Measurements from ENCODE around the gene ZNF439. TPM values are rescaled to one million over a fixed set of nuclear protein-coding genes. Genes with fewer than 3 reads are reported as not detected.

Gene ZNF439
- total RNA-seq, 1 experiment from 2014 or later: 6.3 TPM

GRCh38 chr19:11807099-11807380 is 41.5 kb upstream of the ZNF439 start:
- intact Hi-C loops (cut with micrococcal nuclease; ENCODE audit: unreplicated experiment): no loop called here
- BruUV-seq (replicated peaks): no TSS peak
- no peak overlapping the region for H3K27ac ChIP-seq (ENCODE audit: low read length)
- no peaks in the 10 kb centered on the region for H3K27me3 ChIP-seq (ENCODE audit: control insufficient read depth, insufficient read depth, low read length)
- ChIA-PET CTCF (no interaction called here), POLR2A (no interaction called here)
- in situ Hi-C loops (cut with HindIII; ENCODE audit: low pct_unique_long_range_greater_than_20kb, low sequenced_read_pairs): no loop called here
- no peak for TF ChIP-seq CTCF (IDR thresholded peaks at IDR 0.05)
- no peak for TF ChIP-seq SIN3A (IDR thresholded peaks at IDR 0.05; ENCODE audit: borderline replicate concordance, insufficient read depth, low read depth, low read length)
- no peak overlapping the region for H3K4me3 ChIP-seq (ENCODE audit: low read depth in 2 of 2, low read length in 2 of 2)
- no peak for ATAC-seq
- no peaks in the 10 kb centered on the region for H3K4me1 ChIP-seq (ENCODE audit: control insufficient read depth, insufficient read depth, low read length)
- no peak for DNase-seq (ENCODE audit: low read depth, low spot score)
- peaks cover 16% of the 10 kb centered on the region; the same call in 1 of the 2 replicates for H3K9me3 ChIP-seq (ENCODE audit: control insufficient read depth, insufficient read depth, low read depth, low read length)
- no peaks in the 10 kb centered on the region for H3K36me3 ChIP-seq (ENCODE audit: control insufficient read depth, insufficient read depth, low read length)

GRCh38 chr19:11813703-11814028 is 34.9 kb upstream of the ZNF439 start:
- ChIA-PET CTCF (interaction anchor here (1.5 kb wide), 1 partner anchor 16 kb away, joined by 9 read pairs; the partner anchor contains the start of gene ZNF491), POLR2A (no interaction called here)
- H3K27ac ChIP-seq (ENCODE audit: low read length): peak overlapping the region; percentile 77
- peak; percentile 60 for ATAC-seq
- peaks cover 4% of the 10 kb centered on the region; the same call in 1 of the 2 replicates for H3K9me3 ChIP-seq (ENCODE audit: control insufficient read depth, insufficient read depth, low read depth, low read length)
- no TSS peak for BruUV-seq (replicated peaks)
- TF ChIP-seq SIN3A (IDR thresholded peaks at IDR 0.05; ENCODE audit: borderline replicate concordance, insufficient read depth, low read depth, low read length) (no peak), REST (IDR thresholded peaks at IDR 0.05; ENCODE audit: insufficient read depth in 1 of 2, low read depth in 2 of 2, low read length in 1 of 2) (no peak), POLR2AphosphoS5 (IDR thresholded peaks at IDR 0.05; ENCODE audit: low read depth, low read length) (no peak), TCF7L2 (IDR thresholded peaks at IDR 0.05; ENCODE audit: low read depth, low read length) (no peak), CTCF (IDR thresholded peaks at IDR 0.05) (no peak)
- 0 out of 2 replicates have a peak, but pooled peaks cover 3% of the 10 kb centered on the region for H3K4me1 ChIP-seq (ENCODE audit: control insufficient read depth, insufficient read depth, low read length)
- in situ Hi-C loops (cut with HindIII; ENCODE audit: low pct_unique_long_range_greater_than_20kb, low sequenced_read_pairs): no loop called here
- no peak for DNase-seq (ENCODE audit: low read depth, low spot score)
- H3K36me3 ChIP-seq (ENCODE audit: control insufficient read depth, insufficient read depth, low read length): no peaks in the 10 kb centered on the region; the same call in 1 of the 2 replicates
- no peaks in the 10 kb centered on the region for H3K27me3 ChIP-seq (ENCODE audit: control insufficient read depth, insufficient read depth, low read length)
- peak overlapping the region; percentile 82 to 86 for H3K4me3 ChIP-seq (ENCODE audit: low read depth in 2 of 2, low read length in 2 of 2)
- intact Hi-C loops (cut with micrococcal nuclease; ENCODE audit: unreplicated experiment): no loop called here

Data from Panc1 (cell line).